NCI-H1436 treated with DMSO at 0.1 percent for 48 hours (cell line): Measurements from ENCODE around the gene OR8K3.

Experiments
- DNase-seq: peaks from one replicate; lab custom pipeline; 2025; lab: John Stamatoyannopoulos, UW

OR8K3 gene

DNA sequence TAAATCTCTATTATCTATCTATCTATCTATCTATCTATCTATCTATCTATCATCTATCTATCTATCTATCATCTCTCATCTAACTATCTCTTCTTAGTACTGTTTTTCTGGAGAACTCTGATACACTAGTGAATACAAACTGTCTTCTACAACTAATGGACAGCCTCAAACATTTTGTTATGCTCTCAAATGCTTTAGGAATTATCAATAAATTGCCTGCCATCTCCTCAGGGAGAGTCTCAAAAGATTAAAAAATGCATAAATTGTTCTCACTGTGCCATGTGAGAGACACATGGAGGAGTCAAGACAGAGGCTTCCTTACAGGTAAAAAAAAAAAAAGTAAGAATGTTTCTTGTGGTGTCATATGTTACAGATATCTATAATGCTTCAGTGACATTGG lies at the start of gene OR8K3:
TSS of gene OR8K3 (plus strand) at position 301 of the 400 bp plus-strand sequence. CDS start 3,163 bp downstream, outside the sequence.
- no peak for DNase-seq

- DNase-seq = no peak
These were observed 43.9 kb upstream of the OR8K3 start for GRCh38 chr11:56271092-56271491.

GRCh38 chr11:56273854-56274253 lies 41.1 kb upstream of the OR8K3 start, which contains the start of gene OR5T1:
OR5T1 (plus strand) TSS chr11:56274154; CDS start chr11:56275639, 1,485 bp downstream.
- no peak for DNase-seq

DNA sequence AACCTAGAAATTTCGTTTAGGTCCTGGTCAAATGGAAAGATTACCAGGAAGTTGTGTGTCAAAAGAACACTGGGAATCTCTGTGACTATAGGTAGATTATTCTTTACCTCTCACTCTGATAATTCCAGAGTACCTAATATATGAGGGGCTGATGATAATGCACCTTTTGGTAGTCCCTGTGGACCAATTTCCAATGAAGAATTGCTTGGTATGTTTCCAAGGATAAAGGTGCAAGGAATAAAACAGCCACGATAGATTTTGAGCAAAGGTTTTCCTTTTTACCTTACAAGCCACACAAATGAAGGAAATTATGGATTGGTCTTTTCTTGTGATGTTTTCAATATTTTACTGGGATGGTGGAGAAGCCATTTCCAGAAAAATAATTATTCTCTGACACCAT lies 22.8 kb upstream of the OR8K3 start, which contains the start of gene OR8H1:
TSS of gene OR8H1 (minus strand) at position 101 of the 400 bp plus-strand sequence. CDS start 1,192 bp downstream, outside the sequence.
- DNase-seq = no peak

DNA sequence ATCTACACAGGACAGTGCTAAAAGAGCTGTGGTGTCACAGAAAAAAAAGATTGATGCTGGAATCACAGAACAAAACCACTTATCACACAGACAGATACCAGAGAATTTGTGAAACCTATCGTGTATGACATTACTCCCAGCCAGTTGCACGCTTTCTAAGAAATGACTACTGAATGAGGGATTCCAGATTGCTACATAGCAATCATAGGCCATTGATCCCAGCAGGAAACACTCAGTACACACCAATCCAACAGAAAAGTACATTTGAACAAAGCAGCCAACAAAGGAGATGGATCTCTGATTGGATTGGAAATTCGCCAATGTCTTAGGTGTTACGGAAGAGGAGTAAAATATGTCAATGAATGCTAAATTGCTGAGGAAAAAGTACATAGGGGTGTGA lies 18.0 kb upstream of the OR8K3 start:
- DNase-seq = no peak

- DNase-seq = no peak
These were observed 7.1 kb upstream of the OR8K3 start for GRCh38 chr11:56307836-56308235.

GRCh38 chr11:56331861-56332491 lies 17.0 kb downstream of the OR8K3 start:
- DNase-seq = no peak

GRCh38 chr11:56333156-56333555 lies 18.2 kb downstream of the OR8K3 start:
- no peak for DNase-seq

- no peak for DNase-seq
These were observed 25.3 kb downstream of the OR8K3 start for GRCh38 chr11:56340289-56340688.

- DNase-seq = no peak
These were observed 30.8 kb downstream of the OR8K3 start, which contains the start of gene OR8K1 for GRCh38 chr11:56345739-56346138. OR8K1 (plus strand) TSS chr11:56346039; CDS start chr11:56346039, 0 bp downstream.

DNA sequence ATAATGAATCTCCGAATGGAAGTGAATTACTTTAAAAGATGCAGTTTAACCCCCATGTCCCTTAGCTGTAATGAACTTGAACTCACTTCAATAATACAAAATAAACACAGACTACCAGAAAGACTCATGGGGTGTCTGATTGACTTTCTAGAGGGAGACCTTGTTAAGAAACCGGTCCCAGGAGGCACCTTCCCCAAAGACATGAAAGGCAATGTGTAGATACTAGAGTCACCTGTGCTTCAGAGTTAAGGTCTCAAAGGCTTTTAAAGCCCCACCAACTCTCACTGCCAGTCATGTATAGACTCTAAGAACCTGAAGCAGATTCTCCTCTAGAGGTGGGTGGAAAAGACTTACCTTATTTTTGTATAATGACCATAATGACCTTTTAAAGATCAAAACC lies 39.0 kb downstream of the OR8K3 start, which contains the start of gene OR8J1:
TSS of gene OR8J1 (plus strand) at position 301 of the 400 bp plus-strand sequence. CDS start 5,956 bp downstream, outside the sequence.
- DNase-seq = no peak
